ENCODE results near the gene TNNT3.
"Not testable (repeated sequence)": the region's sequence is repeated elsewhere in the genome, so short reads cannot be mapped to it uniquely, and the experiment has no call there.

TNNT3 gene
- total RNA-seq: 4.9 to 9.1 (median 5.0) reads per million in 3 donors

DNA sequence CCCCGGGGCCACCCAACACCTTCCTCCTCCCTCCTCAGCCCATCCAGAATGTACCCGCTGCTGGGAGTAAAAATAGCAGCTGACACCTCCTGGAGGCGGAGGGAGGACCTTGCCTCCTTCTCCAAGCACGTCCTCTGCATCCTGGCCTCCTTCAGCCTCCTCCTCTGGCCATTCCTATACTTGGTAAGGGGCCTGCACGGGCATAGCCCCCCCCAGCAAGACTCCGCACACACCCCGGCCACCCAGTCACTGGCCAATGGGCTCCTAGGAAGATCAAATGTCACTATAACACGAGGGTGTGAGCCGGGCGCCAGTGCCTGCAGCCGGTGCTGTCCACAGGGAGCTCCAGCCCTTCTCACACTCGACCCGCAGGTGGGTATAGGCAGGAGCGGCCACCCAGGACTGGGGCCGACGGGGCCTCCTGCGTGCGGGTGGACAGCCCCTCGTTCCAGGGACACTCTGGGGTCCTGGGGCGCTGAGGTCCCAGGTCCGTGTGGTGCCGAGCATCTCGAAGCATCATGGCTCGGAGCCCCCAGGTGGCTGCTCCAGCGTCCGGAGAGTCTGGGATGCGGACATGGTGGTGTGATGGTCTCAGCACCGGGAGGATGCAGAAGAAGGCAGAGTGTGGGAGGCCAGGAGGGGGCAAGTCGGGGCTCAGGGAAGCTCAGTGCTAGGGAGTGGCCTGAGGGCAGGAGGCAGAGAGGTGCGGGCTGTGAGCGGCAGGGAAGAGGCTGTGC lies at the start of gene TNNT3:
Gene TNNT3, plus strand, starts transcription at position 313 of the 737 bp plus-strand sequence. CDS start 3,172 bp downstream, outside the sequence.
- H3K9me3 ChIP-seq (ENCODE audit: control insufficient read depth, low read length): no peaks in the 10 kb centered on the region
- H3K27me3 ChIP-seq (replicated peaks; ENCODE audit: control insufficient read depth, insufficient read depth, low read length, poor library complexity, severe bottlenecking): no peaks in the 10 kb centered on the region
- H3K36me3 ChIP-seq (ENCODE audit: control insufficient read depth, insufficient read depth, low read length): no peaks in the 10 kb centered on the region
- no peak within 1 kb of the TSS for H3K4me3 ChIP-seq (ENCODE audit: insufficient read depth, low read depth, low read length, poor library complexity, severe bottlenecking)
- no peaks in the 10 kb centered on the region for H3K4me1 ChIP-seq (ENCODE audit: control insufficient read depth, insufficient read depth, low read length, poor library complexity, severe bottlenecking)
- DNase-seq: no peak
- no peak within 1 kb of the TSS for H3K27ac ChIP-seq (ENCODE audit: insufficient read depth, low read length, poor library complexity, severe bottlenecking)

DNA sequence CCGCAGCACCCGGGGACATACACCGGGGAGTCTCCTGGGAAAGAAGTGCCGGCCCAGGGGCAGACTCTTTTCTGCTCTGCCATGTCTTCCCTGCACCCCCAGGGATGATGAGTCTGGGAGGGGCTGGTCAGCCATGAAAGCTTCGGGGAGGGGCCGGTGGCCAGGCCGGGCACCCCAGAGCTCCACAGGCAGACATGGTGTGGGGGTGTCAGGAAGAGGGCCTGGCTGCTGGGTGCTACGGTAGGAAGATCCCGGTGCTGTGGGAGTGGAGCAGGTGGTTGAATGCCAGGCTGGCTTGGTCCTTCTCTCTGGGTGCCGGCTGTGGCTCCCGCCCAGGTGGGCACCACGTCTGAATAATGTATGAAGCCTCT lies 49.2 kb upstream of the TNNT3 start:
- Histone ChIP-seq H3K27ac (ENCODE audit: insufficient read depth, low read length, poor library complexity, severe bottlenecking) (peak overlapping the region; percentile 63), H3K27me3 (replicated peaks; ENCODE audit: control insufficient read depth, insufficient read depth, low read length, poor library complexity, severe bottlenecking) (no peaks in the 10 kb centered on the region), H3K4me3 (ENCODE audit: insufficient read depth, low read depth, low read length, poor library complexity, severe bottlenecking) (peak overlapping the region; percentile 35), H3K36me3 (ENCODE audit: control insufficient read depth, insufficient read depth, low read length) (peaks cover 17% of the 10 kb centered on the region), H3K9me3 (ENCODE audit: control insufficient read depth, low read length) (no peaks in the 10 kb centered on the region), H3K4me1 (ENCODE audit: control insufficient read depth, insufficient read depth, low read length, poor library complexity, severe bottlenecking) (peaks cover 57% of the 10 kb centered on the region)
- DNase-seq: no peak

DNA sequence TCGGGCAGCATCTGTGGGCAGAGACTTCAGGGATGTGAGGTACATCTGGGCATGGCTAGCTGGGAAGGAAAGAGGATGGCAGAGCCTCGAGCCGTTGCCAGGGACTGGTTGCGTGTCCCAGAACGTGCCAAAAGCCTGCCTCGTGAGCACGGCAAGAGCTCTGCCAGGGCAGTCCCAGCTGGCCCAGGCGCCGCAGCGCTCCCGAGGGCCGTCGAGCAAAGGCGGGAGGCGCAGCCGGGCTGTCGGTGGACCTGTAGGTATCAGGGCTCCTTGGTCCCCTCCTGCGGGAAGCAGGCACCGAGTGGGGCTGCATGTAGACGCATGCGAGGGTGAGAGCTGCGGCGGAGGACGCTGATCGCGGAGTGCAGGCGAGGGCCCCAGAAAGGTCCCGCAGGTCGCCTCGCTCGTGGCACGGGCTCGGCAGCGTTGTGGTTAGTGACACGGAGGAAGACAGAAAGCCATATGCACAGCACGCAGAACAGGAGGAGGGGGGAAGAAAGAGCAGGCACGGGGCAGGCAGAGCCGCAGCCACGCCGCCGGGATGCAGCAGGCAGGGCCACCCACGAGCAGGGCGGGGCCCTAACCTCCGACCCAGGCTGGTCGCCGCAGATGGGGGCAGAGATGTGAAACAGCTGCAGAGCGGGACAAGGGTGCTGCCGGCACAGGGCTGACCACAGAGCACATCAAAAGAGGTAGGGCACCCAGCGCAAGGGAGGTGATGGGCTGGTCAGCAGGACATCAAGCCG lies 48.6 kb upstream of the TNNT3 start:
- H3K4me1 ChIP-seq (ENCODE audit: control insufficient read depth, insufficient read depth, low read length, poor library complexity, severe bottlenecking): peaks cover 57% of the 10 kb centered on the region
- DNase-seq: peak; percentile 33 to 45 (median 34)
- no peaks in the 10 kb centered on the region for H3K9me3 ChIP-seq (ENCODE audit: control insufficient read depth, low read length)
- peak overlapping the region; percentile 63 for H3K27ac ChIP-seq (ENCODE audit: insufficient read depth, low read length, poor library complexity, severe bottlenecking)
- H3K36me3 ChIP-seq (ENCODE audit: control insufficient read depth, insufficient read depth, low read length): peaks cover 16% of the 10 kb centered on the region
- H3K27me3 ChIP-seq (replicated peaks; ENCODE audit: control insufficient read depth, insufficient read depth, low read length, poor library complexity, severe bottlenecking): no peaks in the 10 kb centered on the region
- H3K4me3 ChIP-seq (ENCODE audit: insufficient read depth, low read depth, low read length, poor library complexity, severe bottlenecking): peak overlapping the region; percentile 35

DNA sequence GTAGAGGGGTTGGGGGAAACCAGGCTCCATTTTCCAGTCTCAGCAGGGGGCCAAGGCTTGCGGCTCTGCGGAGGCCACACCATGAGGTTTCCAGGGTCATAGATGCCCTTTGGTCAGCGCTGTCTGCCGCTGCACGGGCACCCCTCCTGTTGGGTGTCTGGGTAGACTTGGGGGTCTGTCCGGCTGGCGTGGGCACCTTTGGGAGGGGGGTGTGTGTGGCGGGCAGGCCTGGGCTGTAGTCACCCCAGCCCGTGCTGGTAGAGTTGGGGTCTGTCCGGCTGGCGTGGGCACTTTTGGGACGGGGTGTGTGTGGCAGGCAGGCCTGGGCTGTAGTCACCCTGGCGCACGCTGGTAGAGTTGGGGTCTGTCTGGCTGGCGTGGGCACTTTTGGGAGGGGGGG lies 48.0 kb upstream of the TNNT3 start:
- H3K4me1 ChIP-seq (ENCODE audit: control insufficient read depth, insufficient read depth, low read length, poor library complexity, severe bottlenecking): peaks cover 52% of the 10 kb centered on the region
- H3K36me3 ChIP-seq (ENCODE audit: control insufficient read depth, insufficient read depth, low read length): peaks cover 9% of the 10 kb centered on the region
- peak overlapping the region; percentile 63 for H3K27ac ChIP-seq (ENCODE audit: insufficient read depth, low read length, poor library complexity, severe bottlenecking)
- no peak overlapping the region for H3K4me3 ChIP-seq (ENCODE audit: insufficient read depth, low read depth, low read length, poor library complexity, severe bottlenecking)
- H3K27me3 ChIP-seq (replicated peaks; ENCODE audit: control insufficient read depth, insufficient read depth, low read length, poor library complexity, severe bottlenecking): no peaks in the 10 kb centered on the region
- no peak for DNase-seq
- H3K9me3 ChIP-seq (ENCODE audit: control insufficient read depth, low read length): no peaks in the 10 kb centered on the region

DNA sequence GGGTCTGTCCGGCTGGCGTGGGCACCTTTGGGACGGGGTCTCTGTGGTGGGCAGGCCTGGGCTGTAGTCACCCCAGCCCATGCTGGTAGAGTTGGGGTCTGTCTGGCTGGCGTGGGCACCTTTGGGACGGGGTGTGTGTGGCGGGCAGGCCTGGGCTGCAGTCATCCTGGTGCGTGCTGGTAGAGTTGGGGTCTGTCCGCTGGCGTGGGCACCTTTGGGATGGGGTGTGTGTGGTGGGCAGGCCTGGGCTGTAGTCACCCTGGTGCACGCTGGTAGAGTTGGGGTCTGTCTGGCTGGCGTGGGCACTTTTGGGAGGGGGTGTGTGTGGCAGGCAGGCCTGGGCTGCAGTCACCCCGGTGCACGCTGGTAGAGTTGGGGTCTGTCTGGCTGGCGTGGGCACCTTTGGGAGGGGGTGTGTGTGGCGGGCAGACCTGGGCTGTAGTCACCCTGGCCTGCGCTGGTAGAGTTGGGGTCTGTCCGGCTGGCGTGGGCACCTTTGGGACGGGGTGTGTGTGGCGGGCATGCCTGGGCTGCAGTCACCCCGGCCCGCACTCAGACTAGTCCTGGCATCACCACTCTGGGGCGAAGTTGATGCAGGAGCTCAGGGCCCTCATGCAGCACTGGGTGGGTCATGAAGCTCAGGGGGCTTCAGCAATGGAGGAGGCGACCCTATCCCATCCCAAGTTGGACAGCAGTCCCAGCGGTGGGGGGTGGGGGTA lies 47.1 kb upstream of the TNNT3 start:
- Histone ChIP-seq H3K27me3 (replicated peaks; ENCODE audit: control insufficient read depth, insufficient read depth, low read length, poor library complexity, severe bottlenecking) (no peaks in the 10 kb centered on the region), H3K27ac (ENCODE audit: insufficient read depth, low read length, poor library complexity, severe bottlenecking) (peak overlapping the region; percentile 32), H3K4me3 (ENCODE audit: insufficient read depth, low read depth, low read length, poor library complexity, severe bottlenecking) (no peak overlapping the region), H3K9me3 (ENCODE audit: control insufficient read depth, low read length) (no peaks in the 10 kb centered on the region), H3K36me3 (ENCODE audit: control insufficient read depth, insufficient read depth, low read length) (peaks cover under 1% of the 10 kb centered on the region), H3K4me1 (ENCODE audit: control insufficient read depth, insufficient read depth, low read length, poor library complexity, severe bottlenecking) (peaks cover 44% of the 10 kb centered on the region)
- no peak for DNase-seq

DNA sequence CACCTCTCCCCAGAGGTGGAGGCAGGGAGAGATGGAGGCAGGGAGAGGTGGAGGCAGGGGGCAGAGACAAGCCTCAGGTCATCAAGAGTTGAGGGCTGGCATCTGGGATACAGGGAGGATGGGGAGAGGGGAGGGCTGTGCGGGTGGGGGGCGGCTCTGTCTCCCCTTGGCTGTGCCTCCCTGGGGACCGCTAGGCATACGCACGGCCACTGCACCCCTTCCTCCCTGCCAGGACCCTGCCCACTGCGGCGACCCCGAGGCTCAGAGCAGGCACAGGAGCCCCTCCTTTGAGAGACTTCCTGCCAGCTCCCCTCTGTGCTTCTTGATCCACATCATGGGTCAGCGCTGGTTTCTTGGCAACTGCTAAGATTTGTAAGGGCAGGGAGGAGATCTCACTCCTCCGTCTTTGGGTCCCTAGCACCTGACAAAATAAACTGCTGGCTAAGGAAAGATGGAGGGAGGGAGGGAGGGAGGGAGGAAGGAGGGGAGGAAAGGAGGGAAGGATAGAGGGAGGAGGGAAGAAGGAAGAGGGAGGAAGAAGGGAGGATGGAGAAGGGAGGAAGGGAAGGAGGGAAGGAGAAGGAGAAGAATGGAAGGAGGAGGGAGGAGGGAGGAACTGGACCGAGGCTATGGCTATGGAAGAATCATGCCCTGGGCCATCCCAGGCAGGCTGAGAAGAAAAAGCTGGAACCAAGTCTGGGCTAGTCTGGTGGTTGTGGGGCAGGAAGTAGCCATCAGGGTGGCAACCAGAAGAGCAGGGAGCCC lies 46.3 kb upstream of the TNNT3 start:
- H3K9me3 ChIP-seq (ENCODE audit: control insufficient read depth, low read length): no peaks in the 10 kb centered on the region
- peak overlapping the region; percentile 32 for H3K27ac ChIP-seq (ENCODE audit: insufficient read depth, low read length, poor library complexity, severe bottlenecking)
- no peaks in the 10 kb centered on the region for H3K36me3 ChIP-seq (ENCODE audit: control insufficient read depth, insufficient read depth, low read length)
- no peak for DNase-seq
- peaks cover 37% of the 10 kb centered on the region for H3K4me1 ChIP-seq (ENCODE audit: control insufficient read depth, insufficient read depth, low read length, poor library complexity, severe bottlenecking)
- H3K27me3 ChIP-seq (replicated peaks; ENCODE audit: control insufficient read depth, insufficient read depth, low read length, poor library complexity, severe bottlenecking): no peaks in the 10 kb centered on the region
- no peak overlapping the region for H3K4me3 ChIP-seq (ENCODE audit: insufficient read depth, low read depth, low read length, poor library complexity, severe bottlenecking)

DNA sequence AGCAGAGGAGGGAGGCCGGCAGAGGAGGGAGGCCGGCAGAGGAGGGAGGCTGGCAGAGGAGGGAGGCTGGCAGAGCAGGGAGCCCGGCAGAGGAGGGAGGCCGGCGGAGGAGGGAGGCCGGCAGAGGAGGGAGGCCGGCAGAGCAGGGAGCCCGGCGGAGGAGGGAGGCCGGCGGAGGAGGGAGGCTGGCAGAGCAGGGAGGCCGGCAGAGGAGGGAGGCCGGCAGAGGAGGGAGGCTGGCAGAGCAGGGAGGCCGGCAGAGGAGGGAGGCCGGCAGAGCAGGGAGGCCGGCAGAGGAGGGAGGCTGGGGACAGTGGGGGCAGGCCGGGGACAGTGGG lies 45.7 kb upstream of the TNNT3 start:
- peaks cover 34% of the 10 kb centered on the region for H3K4me1 ChIP-seq (ENCODE audit: control insufficient read depth, insufficient read depth, low read length, poor library complexity, severe bottlenecking)
- H3K27me3 ChIP-seq (replicated peaks; ENCODE audit: control insufficient read depth, insufficient read depth, low read length, poor library complexity, severe bottlenecking); H3K4me3 ChIP-seq (ENCODE audit: insufficient read depth, low read depth, low read length, poor library complexity, severe bottlenecking); H3K36me3 ChIP-seq (ENCODE audit: control insufficient read depth, insufficient read depth, low read length); H3K9me3 ChIP-seq (ENCODE audit: control insufficient read depth, low read length); DNase-seq: not testable (repeated sequence)
- peak overlapping the region; percentile 11 for H3K27ac ChIP-seq (ENCODE audit: insufficient read depth, low read length, poor library complexity, severe bottlenecking)

DNA sequence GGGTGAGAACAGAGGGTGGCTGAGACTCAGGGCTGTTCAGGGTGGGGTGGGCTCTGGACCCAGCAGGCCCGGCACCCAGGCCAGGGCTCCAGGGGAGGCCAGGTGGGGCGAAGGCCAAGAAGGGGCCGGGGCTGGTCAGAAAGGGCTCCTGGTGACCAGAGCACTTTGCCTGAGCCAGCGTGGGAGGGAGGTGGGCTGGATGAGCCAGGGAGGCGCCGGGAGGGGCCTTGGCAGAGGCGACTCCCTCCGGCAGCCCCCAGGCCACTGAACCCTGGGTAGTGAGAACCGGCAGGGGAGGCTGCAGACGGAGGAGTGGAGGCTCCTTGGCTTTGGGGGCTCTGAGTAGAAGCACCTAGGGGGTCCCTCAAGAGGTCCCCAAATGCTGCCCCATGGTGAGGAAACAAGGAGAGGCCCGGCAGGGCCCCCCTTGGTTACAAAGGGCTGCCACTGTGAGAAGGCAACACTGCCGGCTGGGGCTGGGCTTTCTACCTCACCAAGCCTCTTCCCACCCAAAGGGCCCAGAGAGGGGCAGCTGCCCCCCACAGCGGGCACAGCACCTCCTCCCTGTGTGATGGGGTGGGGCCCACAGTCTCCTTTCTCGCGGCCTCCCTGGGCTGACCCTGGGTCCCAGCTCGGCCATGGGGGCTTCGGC lies 44.9 kb upstream of the TNNT3 start:
- H3K27ac ChIP-seq (ENCODE audit: insufficient read depth, low read length, poor library complexity, severe bottlenecking); DNase-seq; H3K27me3 ChIP-seq (replicated peaks; ENCODE audit: control insufficient read depth, insufficient read depth, low read length, poor library complexity, severe bottlenecking); H3K9me3 ChIP-seq (ENCODE audit: control insufficient read depth, low read length); H3K36me3 ChIP-seq (ENCODE audit: control insufficient read depth, insufficient read depth, low read length); H3K4me3 ChIP-seq (ENCODE audit: insufficient read depth, low read depth, low read length, poor library complexity, severe bottlenecking): not testable (repeated sequence)
- peaks cover 26% of the 10 kb centered on the region for H3K4me1 ChIP-seq (ENCODE audit: control insufficient read depth, insufficient read depth, low read length, poor library complexity, severe bottlenecking)

DNA sequence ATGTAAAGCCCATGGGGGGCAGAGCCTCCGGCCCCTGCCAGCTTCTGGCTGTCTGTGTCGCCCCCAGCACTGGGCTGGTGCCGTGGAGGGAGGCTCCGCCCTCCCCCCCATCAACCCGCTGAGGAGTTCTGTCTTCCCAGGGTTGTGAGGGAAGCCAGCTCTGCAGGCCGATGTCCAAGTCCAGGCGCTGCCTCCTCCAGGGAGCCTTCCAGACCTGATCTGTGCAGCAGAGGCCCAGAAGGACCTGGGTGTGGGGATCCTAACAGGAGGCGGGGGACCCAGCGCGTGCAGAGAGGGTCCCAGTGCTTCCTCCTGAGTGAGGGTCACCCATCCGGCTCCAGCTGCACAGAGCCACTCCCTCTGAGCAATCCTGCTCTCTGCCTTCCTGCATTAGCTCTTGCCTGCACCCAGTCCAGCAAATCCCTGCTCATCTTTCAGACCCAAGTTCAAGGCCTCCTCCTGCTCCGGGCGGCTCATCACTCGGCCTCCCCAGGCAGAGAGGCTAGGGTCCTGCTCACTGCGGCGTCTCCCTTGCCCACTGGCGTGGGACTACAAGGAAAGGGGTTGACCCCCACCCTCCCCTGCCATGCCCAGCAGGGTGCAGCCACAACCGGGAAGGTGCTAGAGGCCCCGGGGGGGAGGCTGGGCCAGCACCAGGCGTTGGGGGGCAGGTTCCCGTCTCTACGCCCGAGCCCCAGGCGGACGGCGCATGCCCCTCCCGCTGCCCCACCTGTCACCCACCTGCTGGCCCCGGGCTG lies 44.2 kb upstream of the TNNT3 start:
- H3K4me1 ChIP-seq (ENCODE audit: control insufficient read depth, insufficient read depth, low read length, poor library complexity, severe bottlenecking): peaks cover 19% of the 10 kb centered on the region
- no peak overlapping the region for H3K27ac ChIP-seq (ENCODE audit: insufficient read depth, low read length, poor library complexity, severe bottlenecking)
- no peak for DNase-seq

More for the DNA sequence above, 44.2 kb upstream of the TNNT3 start:
- Histone ChIP-seq H3K4me3 (ENCODE audit: insufficient read depth, low read depth, low read length, poor library complexity, severe bottlenecking) (no peak overlapping the region), H3K9me3 (ENCODE audit: control insufficient read depth, low read length) (no peaks in the 10 kb centered on the region), H3K27me3 (replicated peaks; ENCODE audit: control insufficient read depth, insufficient read depth, low read length, poor library complexity, severe bottlenecking) (no peaks in the 10 kb centered on the region), H3K36me3 (ENCODE audit: control insufficient read depth, insufficient read depth, low read length) (no peaks in the 10 kb centered on the region)
